Ishikawa (cell line): Measurements from ENCODE around the gene CHN1.

Experiments used
- EP300 ChIP-seq: IDR thresholded peaks from 2 replicates; pipeline ENCODE4 v1.6.1; 2012; ENCODE audit warnings: borderline replicate concordance
- RAD21 ChIP-seq: IDR thresholded peaks from 2 replicates; pipeline ENCODE4 v1.6.1; 2012; ENCODE audit warnings: low read depth

- TF ChIP-seq EP300 (no peak), RAD21 (no peak)
These were observed 148.7 kb downstream of the CHN1 start for GRCh38 chr2:174856447-174856846.
